IMR-90 (cell line): ENCODE measurements around the gene CCDC85B. TPM values are rescaled to one million over a fixed set of nuclear protein-coding genes. Genes with fewer than 3 reads are reported as not detected.

Experiments used
- ATAC-seq: fragments of 200-7000 bp; cut with Tn5 transposase; 2 replicates; pipeline ENCODE4 v1.9.1; 2020; ENCODE audit warnings: low read depth, mild to moderate bottlenecking, moderate library complexity
- BruUV-seq: library from RNA; stranded (reverse); fragments of 400-500 nt; replicated peaks from 2 replicates; lab custom pipeline; 2021; lab: Mats Ljungman, UMichigan
- CTCF ChIA-PET: fragments of 300-600 bp; formaldehyde crosslinking; extraction: SDS; loops from one replicate; lab custom pipeline; 2021; ENCODE audit warnings: antibody characterized with exemption; lab: Yijun Ruan, JAX
- POLR2A ChIA-PET: fragments of 300-600 bp; sonication (Branson Sonifier 250); formaldehyde crosslinking; loops from one replicate; lab custom pipeline; 2022; ENCODE audit warnings: antibody characterized with exemption; ENCODE audit not compliant: unreplicated experiment; lab: Charles Lee
- DNase-seq: peaks from one replicate; pipeline ENCODE4 v3.0.0; 2013
- H2AFZ ChIP-seq: replicated peaks from 2 replicates; pipeline ENCODE3; 2013; ENCODE audit warnings: low read length, mild to moderate bottlenecking; ENCODE audit not compliant: poor library complexity
- H2AK5ac ChIP-seq: 2 replicates; pipeline ENCODE4 v1.6.1; 2013; ENCODE audit warnings: low read depth, low read length, inconsistent platforms
- H2AK9ac ChIP-seq: replicated peaks from 2 replicates; pipeline ENCODE3; 2013; ENCODE audit warnings: mild to moderate bottlenecking, low read depth, low read length, moderate library complexity; ENCODE audit not compliant: poor library complexity
- H2BK120ac ChIP-seq: 2 replicates; pipeline ENCODE4 v1.6.1; 2013; ENCODE audit warnings: low read depth, low read length, inconsistent platforms
- H2BK15ac ChIP-seq: 3 replicates; pipeline ENCODE4 v1.6.1; 2013; ENCODE audit warnings: low read depth, low read length, inconsistent platforms
- H2BK20ac ChIP-seq: 2 replicates; pipeline ENCODE4 v1.6.1; 2013; ENCODE audit warnings: low read depth, mild to moderate bottlenecking, inconsistent platforms, low read length, moderate library complexity
- H2BK5ac ChIP-seq: 2 replicates; pipeline ENCODE4 v1.6.1; 2013; ENCODE audit warnings: mild to moderate bottlenecking, low read depth, low read length, inconsistent platforms; ENCODE audit not compliant: poor library complexity, severe bottlenecking
- H3K14ac ChIP-seq: replicated peaks from 2 replicates; pipeline ENCODE4 v1.6.1; 2013; ENCODE audit warnings: low read depth, low read length, inconsistent platforms
- H3K18ac ChIP-seq: 2 replicates; pipeline ENCODE4 v1.6.1; 2013; ENCODE audit warnings: low read depth, low read length, control low read depth
- H3K23ac ChIP-seq: 2 replicates; pipeline ENCODE4 v1.6.1; 2013; ENCODE audit warnings: low read depth, low read length, inconsistent platforms
- H3K27ac ChIP-seq: 2 replicates; pipeline ENCODE4 v1.5.1; 2013; ENCODE audit warnings: mild to moderate bottlenecking, control low read depth, low read length; ENCODE audit not compliant: insufficient read depth
- H3K27me3 ChIP-seq: 2 replicates; pipeline ENCODE4 v1.6.1; 2013; ENCODE audit warnings: low read length; ENCODE audit not compliant: control insufficient read depth, insufficient read depth
- H3K36me3 ChIP-seq: 2 replicates; pipeline ENCODE4 v1.6.1; 2013; ENCODE audit warnings: low read length, mixed read lengths; ENCODE audit not compliant: control insufficient read depth, insufficient read depth
- H3K4ac ChIP-seq: 2 replicates; pipeline ENCODE4 v1.6.1; 2013; ENCODE audit warnings: low read depth, low read length, inconsistent platforms
- H3K4me1 ChIP-seq: 2 replicates; pipeline ENCODE4 v1.6.1; 2013; ENCODE audit warnings: low read length, mixed read lengths; ENCODE audit not compliant: control insufficient read depth, insufficient read depth
- H3K4me2 ChIP-seq: 2 replicates; pipeline ENCODE4 v1.6.1; 2013; ENCODE audit warnings: low read depth, mild to moderate bottlenecking, control low read depth, low read length, moderate library complexity
- H3K4me3 ChIP-seq: 2 replicates; pipeline ENCODE4 v1.5.1; 2013; ENCODE audit warnings: low read depth, mild to moderate bottlenecking, control low read depth, low read length, moderate library complexity; ENCODE audit not compliant: insufficient read depth
- H3K56ac ChIP-seq: 2 replicates; pipeline ENCODE4 v1.6.1; 2013; ENCODE audit warnings: low read length, inconsistent platforms; ENCODE audit not compliant: insufficient read depth; ENCODE audit errors: extremely low read depth
- H3K79me1 ChIP-seq, 2 experiments: 2 replicates each; pipeline ENCODE4 v1.6.1; 2013; ENCODE audit warnings: low read length in 2 of 2, inconsistent platforms in 1 of 2, low read depth in 1 of 2
- H3K9ac ChIP-seq: 2 replicates; pipeline ENCODE4 v1.6.1; 2013; ENCODE audit warnings: low read depth, low read length, control low read depth
- H3K9me1 ChIP-seq: 2 replicates; pipeline ENCODE4 v1.6.1; 2013; ENCODE audit warnings: low read length, inconsistent platforms; ENCODE audit not compliant: insufficient read depth
- H3K9me3 ChIP-seq: 2 replicates; pipeline ENCODE4 v1.6.1; 2013; ENCODE audit warnings: low read length; ENCODE audit not compliant: control insufficient read depth, insufficient read depth
- H4K20me1 ChIP-seq: 2 replicates; pipeline ENCODE4 v1.6.1; 2013; ENCODE audit warnings: low read length, inconsistent platforms; ENCODE audit not compliant: insufficient read depth
- H4K5ac ChIP-seq: 2 replicates; pipeline ENCODE4 v1.6.1; 2013; ENCODE audit warnings: mild to moderate bottlenecking, low read depth, low read length, control low read depth
- H4K8ac ChIP-seq, 2 experiments: 2 replicates each; pipeline ENCODE4 v1.6.1; 2013; ENCODE audit warnings: low read depth in 2 of 2, low read length in 2 of 2, control low read depth in 1 of 2, inconsistent platforms in 1 of 2
- H4K91ac ChIP-seq: 2 replicates; pipeline ENCODE4 v1.6.1; 2013; ENCODE audit warnings: low read depth, low read length, inconsistent platforms; ENCODE audit not compliant: insufficient read depth
- CHD1 ChIP-seq: IDR thresholded peaks from 2 replicates; pipeline ENCODE4 v1.6.1; 2012; ENCODE audit warnings: low read depth, low read length, improper control_type of control experiment
- FOS ChIP-seq: fragments of 150-350 bp; IDR thresholded peaks from 2 replicates; pipeline ENCODE4 v1.6.1; 2016; ENCODE audit warnings: low read depth, low read length
- MAFK ChIP-seq: IDR thresholded peaks from 2 replicates; pipeline ENCODE4 v1.6.1; 2012; ENCODE audit warnings: low read depth, low read length, improper control_type of control experiment
- RCOR1 ChIP-seq: IDR thresholded peaks from 2 replicates; pipeline ENCODE4 v1.6.1; 2012; ENCODE audit warnings: mild to moderate bottlenecking, low read length, improper control_type of control experiment; ENCODE audit not compliant: insufficient replicate concordance
- RFX5 ChIP-seq: IDR thresholded peaks from 2 replicates; pipeline ENCODE4 v1.8.0; 2012; ENCODE audit warnings: low read depth, mild to moderate bottlenecking, low read length, moderate library complexity
- SMC3 ChIP-seq: fragments of 150-350 bp; IDR thresholded peaks from 2 replicates; pipeline ENCODE4 v1.6.1; 2016; ENCODE audit warnings: low read depth, mild to moderate bottlenecking, antibody characterized with exemption, low read length, moderate library complexity
- WGBS, 2 experiments: methylation state at CpG; one replicate each; pipeline versions ENCODE4 v1.1.5 to v1.1.7; 2013; ENCODE audit warnings: missing lambda C conversion rate in 2 of 2; ENCODE audit not compliant: insufficient read length in 1 of 2; ENCODE audit errors: extremely low coverage in 2 of 2; 5-methylcytosine and 5-hydroxymethylcytosine counted together
- dilution Hi-C: fragments of 300-500 bp; cut with HindIII; formaldehyde crosslinking; loops from one replicate; pipeline ENCODE4 v1.14.3; 2018; ENCODE audit warnings: low sequenced_read_pairs; ENCODE audit not compliant: unreplicated experiment
- in situ Hi-C: fragments of 300-500 bp; cut with MboI; formaldehyde crosslinking; loops from 3 replicates; pipeline ENCODE4 v1.14.3; 2019; ENCODE audit warnings: low sequenced_read_pairs, inconsistent platforms, mixed read lengths
- intact Hi-C: fragments of 100-400 bp; cut with micrococcal nuclease; formaldehyde crosslinking; loops from 2 replicates; pipeline ENCODE4 v1.10.0; 2022
- polyA plus RNA-seq, 3 experiments: library from polyadenylated mRNA; depleted of rRNA; stranded (reverse); fragments of >200 nt; gene quantifications; 2 replicates each; pipeline ENCODE4 v1.2.3, GENCODE V29; 2012; ENCODE audit warnings: low replicate concordance in 1 of 3
- total RNA-seq: library from RNA; depleted of rRNA; stranded (reverse); fragments of >200 nt; gene quantifications from 2 replicates; pipeline ENCODE4 v1.2.3, GENCODE V29; 2012
- TF ChIP-seq, protein P1 (sequence below): fragments of 150-350 bp; IDR thresholded peaks from 2 replicates; pipeline ENCODE4 v1.6.1; 2017; ENCODE audit warnings: mild to moderate bottlenecking, antibody characterized with exemption, low read length, low read depth

Gene CCDC85B
- total and polyA plus RNA-seq, 2 of the 4 experiments (the other 2 are of a cell fraction), result 17.6 to 35.4 TPM

DNA sequence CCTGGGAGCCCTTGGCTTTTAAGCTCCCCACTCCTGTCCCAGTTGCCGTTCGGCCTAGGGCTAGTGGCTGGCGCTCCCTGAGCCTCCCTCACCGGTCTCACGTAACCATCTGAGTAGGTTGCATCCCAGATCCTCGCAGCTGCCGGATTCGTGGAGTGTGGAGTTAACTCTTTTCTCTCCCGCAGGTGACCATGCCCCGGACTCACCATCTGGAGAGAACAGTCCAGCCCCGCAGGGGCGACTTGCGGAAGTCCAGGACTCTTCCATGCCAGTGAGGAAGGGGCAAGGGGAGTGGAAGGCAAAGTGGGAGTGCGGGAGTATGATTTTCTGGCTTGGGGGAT is 29.3 kb upstream of the CCDC85B start:
- Histone ChIP-seq H3K23ac (peak overlapping the region; percentile 94), H2AK9ac (peak overlapping the region; percentile 100), H2AK5ac (peak overlapping the region; percentile 96), H3K9me3 (no peaks in the 10 kb centered on the region), H3K4me2 (peak overlapping the region; percentile 89), H4K5ac (peak overlapping the region; percentile 68), H3K56ac (peak overlapping the region; percentile 60), H2BK5ac (peak overlapping the region; percentile 90), H2BK120ac (peak overlapping the region; percentile 70), H3K9ac (peak overlapping the region; percentile 96), H3K18ac (peak overlapping the region; percentile 62), H2BK20ac (no peak overlapping the region), H3K4ac (peak overlapping the region; percentile 98), H3K14ac (peak overlapping the region; percentile 87), H3K4me1 (peaks cover 8% of the 10 kb centered on the region), H3K4me3 (peak overlapping the region; percentile 95), H2BK15ac (peak overlapping the region; percentile 41; the same call in 1 of the 3 replicates), H3K9me1 (peaks cover 6% of the 10 kb centered on the region), H3K36me3 (peaks cover 52% of the 10 kb centered on the region), H4K20me1 (peaks cover 39% of the 10 kb centered on the region), H3K27ac (peak overlapping the region; percentile 89), H2AFZ (peak overlapping the region; percentile 93), H3K79me1 (peaks cover 6 to 66% of the 10 kb centered on the region in 2 experiments; a peak in 3 of 4 replicates), H4K8ac (peak overlapping the region; percentile 94 to 99), H4K91ac (peak overlapping the region; percentile 98), H3K27me3 (no peaks in the 10 kb centered on the region)
- POLR2A ChIA-PET, result interaction anchor here (0.6 to 0.8 kb wide), 2 partner anchors 10 to 11 kb away, joined by 3 to 7 read pairs; no protein-coding TSS in a partner anchor
- CTCF ChIA-PET, result interaction anchor here (2.4 kb wide), 1 partner anchor 27 kb away, joined by 8 read pairs; the partner anchor contains the start of gene FIBP
- BruUV-seq, result no TSS peak
- dilution Hi-C loops, result no loop called here
- in situ Hi-C loops, result no loop called here
- 20% methylated on average over 2 of the region's 14 CpGs; no CpG with 5 or more reads in 1 of the 2 experiments for WGBS, 2 experiments
- intact Hi-C loops, result no loop called here
- no peak for DNase-seq
- ATAC-seq, result no peak
- TF ChIP-seq RFX5, result no peak
- no peak for TF ChIP-seq SMC3
- no peak for TF ChIP-seq FOS
- TF ChIP-seq, protein P1, sequence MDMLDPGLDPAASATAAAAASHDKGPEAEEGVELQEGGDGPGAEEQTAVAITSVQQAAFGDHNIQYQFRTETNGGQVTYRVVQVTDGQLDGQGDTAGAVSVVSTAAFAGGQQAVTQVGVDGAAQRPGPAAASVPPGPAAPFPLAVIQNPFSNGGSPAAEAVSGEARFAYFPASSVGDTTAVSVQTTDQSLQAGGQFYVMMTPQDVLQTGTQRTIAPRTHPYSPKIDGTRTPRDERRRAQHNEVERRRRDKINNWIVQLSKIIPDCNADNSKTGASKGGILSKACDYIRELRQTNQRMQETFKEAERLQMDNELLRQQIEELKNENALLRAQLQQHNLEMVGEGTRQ, result no peak
- no peak for TF ChIP-seq CHD1
- TF ChIP-seq MAFK, result no peak
- TF ChIP-seq RCOR1, result no peak
